ENCODE data around the gene CADM1. TPM values are rescaled to one million over a fixed set of nuclear protein-coding genes. Genes with fewer than 3 reads are reported as not detected.

CADM1 gene
- total RNA-seq, 1 experiment from 2014 or later = 15.5 TPM

DNA sequence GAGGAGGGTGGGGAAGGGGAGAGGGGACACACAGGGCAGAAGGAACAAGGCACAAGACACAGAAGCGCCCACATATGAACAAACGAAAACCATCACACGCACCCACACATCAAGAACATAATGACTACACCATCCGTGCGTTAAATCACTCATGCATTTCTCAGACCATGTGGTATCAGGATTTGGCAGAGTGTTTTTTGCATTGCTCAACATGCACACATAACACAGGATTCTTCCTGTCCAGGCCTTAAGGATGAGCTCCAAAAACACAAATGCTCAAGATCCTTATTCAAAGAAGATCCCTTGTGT is 309.5 kb downstream of the CADM1 start:
- H3K36me3 ChIP-seq (replicated peaks; ENCODE audit: control insufficient read depth, insufficient read depth, low read length) = no peaks in the 10 kb centered on the region
- H3K27me3 ChIP-seq (ENCODE audit: control insufficient read depth, insufficient read depth, low read length) = no peaks in the 10 kb centered on the region
- no peak overlapping the region for H3K4me3 ChIP-seq (ENCODE audit: insufficient read depth, low read depth, low read length)
- no peak for DNase-seq

DNA sequence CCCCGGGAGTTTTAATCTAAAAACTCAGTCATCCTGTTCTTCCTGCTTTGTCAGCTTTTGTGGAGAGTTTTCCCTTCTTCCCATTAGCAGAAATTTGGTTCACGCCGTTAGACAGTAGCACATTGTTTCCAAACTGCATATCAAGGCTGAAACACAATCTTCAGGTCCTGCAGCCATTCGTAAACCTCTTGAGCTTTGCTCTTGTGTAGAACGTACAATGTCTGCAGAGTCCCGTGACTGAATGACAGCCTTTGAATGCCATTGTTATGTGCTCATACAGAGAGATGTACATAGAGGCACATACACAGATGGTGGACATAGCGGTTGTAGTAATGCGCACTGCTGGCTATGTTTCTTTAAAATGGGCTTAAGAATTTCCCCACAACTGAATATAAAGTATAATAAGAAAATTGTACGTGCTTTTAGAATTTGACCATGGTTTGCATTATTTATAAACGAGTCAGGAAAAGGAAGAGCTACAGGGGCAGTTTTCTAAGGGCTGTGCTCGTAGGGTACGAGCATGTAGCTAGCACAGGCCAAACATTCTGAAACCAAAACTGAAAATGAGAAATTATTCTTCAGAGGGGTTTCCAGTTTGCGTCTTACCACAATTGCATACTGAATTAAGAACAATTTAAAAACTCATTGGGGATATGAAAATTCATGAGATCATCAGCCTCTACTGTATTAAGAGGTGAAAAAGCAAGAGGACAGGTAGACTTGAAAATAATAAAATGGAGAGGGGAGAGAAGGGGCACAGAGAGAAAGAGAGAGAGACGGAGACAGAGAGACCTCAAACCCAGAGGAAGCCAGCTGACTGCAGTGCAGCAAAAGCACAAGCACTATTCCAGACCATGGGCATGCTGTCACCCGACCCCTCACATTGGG is 310.1 kb downstream of the CADM1 start:
- Histone ChIP-seq H3K27me3 (ENCODE audit: control insufficient read depth, insufficient read depth, low read length) (no peaks in the 10 kb centered on the region), H3K36me3 (replicated peaks; ENCODE audit: control insufficient read depth, insufficient read depth, low read length) (no peaks in the 10 kb centered on the region), H3K4me3 (ENCODE audit: insufficient read depth, low read depth, low read length) (no peak overlapping the region)
- no peak for DNase-seq

GRCh38 chr11:115191761-115192160 is 312.5 kb downstream of the CADM1 start:
- no peaks in the 10 kb centered on the region for H3K36me3 ChIP-seq (replicated peaks; ENCODE audit: control insufficient read depth, insufficient read depth, low read length)
- H3K27me3 ChIP-seq (ENCODE audit: control insufficient read depth, insufficient read depth, low read length) = no peaks in the 10 kb centered on the region
- H3K4me3 ChIP-seq (ENCODE audit: insufficient read depth, low read depth, low read length) = no peak overlapping the region
- no peak for DNase-seq

DNA sequence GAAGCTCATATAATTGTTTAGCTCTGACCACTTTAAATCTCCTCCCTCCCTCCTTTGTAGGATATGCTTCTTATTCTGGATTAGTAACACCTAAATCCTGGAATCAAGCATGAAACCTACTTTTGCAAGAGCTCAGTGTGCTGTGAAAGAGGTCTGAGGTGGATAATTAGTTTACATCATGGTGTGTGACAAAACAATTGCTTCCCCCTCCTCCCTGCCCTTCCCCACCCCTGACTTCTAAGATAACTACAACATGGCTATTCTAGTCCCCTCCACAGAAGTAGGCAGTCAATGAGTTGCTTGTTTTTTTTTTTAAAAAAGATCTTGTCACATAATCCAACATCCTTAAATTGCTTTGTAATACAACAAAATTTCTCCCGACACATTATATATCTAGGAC is 314.0 kb downstream of the CADM1 start:
- no peak for DNase-seq
- H3K4me3 ChIP-seq (ENCODE audit: insufficient read depth, low read depth, low read length) = no peak overlapping the region
- no peaks in the 10 kb centered on the region for H3K36me3 ChIP-seq (replicated peaks; ENCODE audit: control insufficient read depth, insufficient read depth, low read length)
- no peaks in the 10 kb centered on the region for H3K27me3 ChIP-seq (ENCODE audit: control insufficient read depth, insufficient read depth, low read length)

- Histone ChIP-seq H3K36me3 (replicated peaks; ENCODE audit: control insufficient read depth, insufficient read depth, low read length) (no peaks in the 10 kb centered on the region), H3K4me3 (ENCODE audit: insufficient read depth, low read depth, low read length) (no peak overlapping the region), H3K27me3 (ENCODE audit: control insufficient read depth, insufficient read depth, low read length) (no peaks in the 10 kb centered on the region)
- no peak for DNase-seq
These were observed 315.3 kb downstream of the CADM1 start for GRCh38 chr11:115188898-115189278.

DNA sequence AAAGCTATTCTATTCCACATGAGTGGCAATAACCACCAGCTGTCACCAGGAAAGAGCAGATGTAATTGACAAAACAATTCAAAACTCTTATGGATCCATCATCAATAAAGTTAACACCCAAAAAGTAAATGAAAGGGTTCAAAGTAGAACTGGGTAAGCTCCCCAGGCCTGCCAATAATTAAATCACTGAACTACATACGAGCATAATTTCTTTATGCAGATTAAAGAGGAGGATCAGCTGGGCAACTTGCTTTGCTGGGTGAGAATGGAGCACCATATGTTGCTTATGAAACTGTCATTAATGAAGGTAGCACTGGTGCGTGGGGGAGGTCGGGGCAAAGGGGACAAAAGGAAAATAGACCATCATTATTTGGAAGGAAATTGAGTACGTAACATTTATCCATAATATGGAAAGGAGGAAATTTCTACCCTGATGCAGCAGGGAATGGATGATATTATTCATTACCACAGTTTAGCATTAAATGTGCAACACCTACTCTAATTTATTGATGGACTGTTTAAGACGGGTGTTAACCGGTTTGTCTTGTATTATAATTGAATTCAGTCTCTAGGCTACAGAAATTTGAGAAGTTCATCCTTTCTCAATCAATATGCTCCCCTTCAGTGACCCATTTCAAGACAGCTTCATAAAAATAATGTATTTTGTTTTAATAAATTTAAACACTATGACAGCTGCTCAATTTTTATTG is 315.9 kb downstream of the CADM1 start:
- no peaks in the 10 kb centered on the region for H3K27me3 ChIP-seq (ENCODE audit: control insufficient read depth, insufficient read depth, low read length)
- no peaks in the 10 kb centered on the region for H3K36me3 ChIP-seq (replicated peaks; ENCODE audit: control insufficient read depth, insufficient read depth, low read length)
- no peak for DNase-seq
- H3K4me3 ChIP-seq (ENCODE audit: insufficient read depth, low read depth, low read length) = no peak overlapping the region

DNA sequence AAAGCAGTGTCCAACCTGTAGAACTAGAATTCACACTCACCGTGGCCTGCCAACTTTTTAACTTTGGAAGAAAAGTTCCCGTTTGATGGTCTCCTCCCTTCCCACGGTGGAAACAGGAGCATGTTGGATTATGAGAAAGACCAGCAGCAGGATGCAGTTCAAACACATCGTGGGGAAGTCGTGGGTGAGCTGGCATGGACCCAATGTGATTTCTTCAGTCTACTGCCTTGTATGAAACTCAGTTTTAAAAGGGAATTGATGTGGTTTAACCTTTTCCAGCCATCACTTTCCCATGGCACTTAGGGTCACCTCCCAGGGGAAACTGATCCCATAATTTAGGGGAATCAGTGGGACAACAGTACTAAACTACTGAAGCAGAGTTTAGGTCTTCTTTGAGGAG is 318.3 kb downstream of the CADM1 start:
- Histone ChIP-seq H3K36me3 (replicated peaks; ENCODE audit: control insufficient read depth, insufficient read depth, low read length) (no peaks in the 10 kb centered on the region), H3K4me3 (ENCODE audit: insufficient read depth, low read depth, low read length) (no peak overlapping the region), H3K27me3 (ENCODE audit: control insufficient read depth, insufficient read depth, low read length) (no peaks in the 10 kb centered on the region)
- no peak for DNase-seq

GRCh38 chr11:115185507-115185906 is 318.7 kb downstream of the CADM1 start:
- no peaks in the 10 kb centered on the region for H3K36me3 ChIP-seq (replicated peaks; ENCODE audit: control insufficient read depth, insufficient read depth, low read length)
- no peaks in the 10 kb centered on the region for H3K27me3 ChIP-seq (ENCODE audit: control insufficient read depth, insufficient read depth, low read length)
- no peak overlapping the region for H3K4me3 ChIP-seq (ENCODE audit: insufficient read depth, low read depth, low read length)
- DNase-seq = no peak

GRCh38 chr11:115184901-115185300 is 319.3 kb downstream of the CADM1 start:
- no peak for DNase-seq
- no peaks in the 10 kb centered on the region for H3K36me3 ChIP-seq (replicated peaks; ENCODE audit: control insufficient read depth, insufficient read depth, low read length)
- H3K4me3 ChIP-seq (ENCODE audit: insufficient read depth, low read depth, low read length) = no peak overlapping the region
- H3K27me3 ChIP-seq (ENCODE audit: control insufficient read depth, insufficient read depth, low read length) = no peaks in the 10 kb centered on the region

GRCh38 chr11:115183830-115184229 is 320.4 kb downstream of the CADM1 start:
- H3K4me3 ChIP-seq (ENCODE audit: insufficient read depth, low read depth, low read length) = no peak overlapping the region
- DNase-seq = no peak
- no peaks in the 10 kb centered on the region for H3K36me3 ChIP-seq (replicated peaks; ENCODE audit: control insufficient read depth, insufficient read depth, low read length)
- no peaks in the 10 kb centered on the region for H3K27me3 ChIP-seq (ENCODE audit: control insufficient read depth, insufficient read depth, low read length)

- no peak overlapping the region for H3K4me3 ChIP-seq (ENCODE audit: insufficient read depth, low read depth, low read length)
- no peaks in the 10 kb centered on the region for H3K36me3 ChIP-seq (replicated peaks; ENCODE audit: control insufficient read depth, insufficient read depth, low read length)
- H3K27me3 ChIP-seq (ENCODE audit: control insufficient read depth, insufficient read depth, low read length) = no peaks in the 10 kb centered on the region
- no peak for DNase-seq
These were observed 321.1 kb downstream of the CADM1 start for GRCh38 chr11:115183136-115183535.

DNA sequence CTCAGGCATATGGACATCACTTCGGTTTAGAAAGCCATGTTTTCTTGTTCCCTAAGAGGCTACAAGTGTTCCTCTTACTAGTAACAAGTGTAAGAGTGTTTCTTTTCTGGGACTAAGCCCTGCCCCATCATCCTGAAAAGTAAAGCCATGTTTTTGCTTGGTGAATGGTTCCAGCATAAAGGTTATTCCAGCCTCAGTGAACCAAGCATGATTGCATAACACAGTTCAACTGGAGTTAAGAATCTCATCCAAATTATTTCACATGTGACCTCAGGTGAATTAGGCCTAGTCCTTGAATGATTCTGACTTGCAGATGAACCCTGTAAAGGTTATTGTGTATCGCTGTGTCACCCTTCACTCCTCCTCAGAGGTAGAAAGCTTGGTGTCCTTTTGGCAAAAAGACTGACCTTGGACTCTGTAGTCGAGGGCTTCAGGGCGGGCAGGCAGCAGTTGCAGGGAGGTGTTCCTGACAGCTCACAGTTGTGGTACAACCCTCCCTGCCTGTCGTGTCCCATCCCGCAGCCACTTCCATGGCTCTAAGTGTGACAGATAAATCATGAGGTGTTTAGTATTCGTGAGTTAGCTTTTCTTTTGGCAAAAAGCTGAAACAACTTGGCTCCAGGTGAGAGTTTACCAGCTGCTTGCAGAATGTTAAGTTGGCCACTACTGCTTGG is 321.8 kb downstream of the CADM1 start:
- Histone ChIP-seq H3K27me3 (ENCODE audit: control insufficient read depth, insufficient read depth, low read length) (no peaks in the 10 kb centered on the region), H3K4me3 (ENCODE audit: insufficient read depth, low read depth, low read length) (no peak overlapping the region), H3K36me3 (replicated peaks; ENCODE audit: control insufficient read depth, insufficient read depth, low read length) (no peaks in the 10 kb centered on the region)
- no peak for DNase-seq

GRCh38 chr11:115181538-115181937 is 322.7 kb downstream of the CADM1 start:
- no peak for DNase-seq
- H3K36me3 ChIP-seq (replicated peaks; ENCODE audit: control insufficient read depth, insufficient read depth, low read length) = no peaks in the 10 kb centered on the region
- H3K4me3 ChIP-seq (ENCODE audit: insufficient read depth, low read depth, low read length) = no peak overlapping the region
- no peaks in the 10 kb centered on the region for H3K27me3 ChIP-seq (ENCODE audit: control insufficient read depth, insufficient read depth, low read length)

DNA sequence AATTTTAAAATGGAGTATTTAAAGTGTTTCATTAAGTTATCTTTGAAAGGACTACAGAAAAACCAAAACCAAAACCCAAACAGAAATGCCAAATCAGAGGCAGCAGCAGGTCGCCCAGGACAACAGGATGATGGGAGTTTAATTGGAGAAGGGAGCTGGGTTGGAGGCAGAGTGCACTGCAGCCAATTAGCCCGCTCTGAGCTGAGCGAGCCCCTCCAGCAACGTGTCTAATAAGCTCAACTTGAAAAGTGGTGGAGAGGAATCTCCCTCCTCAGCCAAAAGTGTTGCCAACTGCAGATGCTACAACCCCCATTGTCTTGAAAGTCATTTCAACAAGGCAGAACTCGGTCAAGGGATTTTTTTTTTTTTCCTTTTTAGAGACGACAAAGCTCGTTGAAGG is 323.9 kb downstream of the CADM1 start:
- DNase-seq = no peak
- Histone ChIP-seq H3K27me3 (ENCODE audit: control insufficient read depth, insufficient read depth, low read length) (no peaks in the 10 kb centered on the region), H3K4me3 (ENCODE audit: insufficient read depth, low read depth, low read length) (no peak overlapping the region), H3K36me3 (replicated peaks; ENCODE audit: control insufficient read depth, insufficient read depth, low read length) (no peaks in the 10 kb centered on the region)

DNA sequence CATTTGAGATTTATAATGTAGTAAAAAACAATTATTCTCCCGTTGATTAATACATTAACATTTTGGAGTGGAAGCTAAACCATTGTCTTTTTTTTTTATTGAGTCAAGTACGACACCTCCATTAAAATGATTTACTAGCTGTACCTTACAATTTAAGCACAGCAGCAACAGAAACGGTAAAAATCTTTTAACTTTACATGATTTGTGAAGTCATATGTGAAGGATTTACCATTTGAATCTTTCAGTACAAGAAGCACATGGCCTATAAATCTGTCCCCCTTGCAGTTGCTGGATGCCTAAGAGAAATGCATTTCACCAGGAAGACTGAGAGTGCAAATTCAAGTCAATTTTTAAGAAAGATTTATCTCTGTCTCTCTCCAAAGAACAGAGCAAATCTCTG is 324.6 kb downstream of the CADM1 start:
- Histone ChIP-seq H3K4me3 (ENCODE audit: insufficient read depth, low read depth, low read length) (no peak overlapping the region), H3K27me3 (ENCODE audit: control insufficient read depth, insufficient read depth, low read length) (no peaks in the 10 kb centered on the region), H3K36me3 (replicated peaks; ENCODE audit: control insufficient read depth, insufficient read depth, low read length) (no peaks in the 10 kb centered on the region)
- DNase-seq = no peak

Measured in H7 (cell line).